Islet of Langerhans (tissue), 1 donor: ENCODE measurements around the gene TMEM208.

Experiments used
- FAIRE-seq: peaks from one replicate; lab custom pipeline; 2011; peaks lifted over from hg19 to GRCh38; lab: Jason Lieb, UNC

The TMEM208 gene

DNA sequence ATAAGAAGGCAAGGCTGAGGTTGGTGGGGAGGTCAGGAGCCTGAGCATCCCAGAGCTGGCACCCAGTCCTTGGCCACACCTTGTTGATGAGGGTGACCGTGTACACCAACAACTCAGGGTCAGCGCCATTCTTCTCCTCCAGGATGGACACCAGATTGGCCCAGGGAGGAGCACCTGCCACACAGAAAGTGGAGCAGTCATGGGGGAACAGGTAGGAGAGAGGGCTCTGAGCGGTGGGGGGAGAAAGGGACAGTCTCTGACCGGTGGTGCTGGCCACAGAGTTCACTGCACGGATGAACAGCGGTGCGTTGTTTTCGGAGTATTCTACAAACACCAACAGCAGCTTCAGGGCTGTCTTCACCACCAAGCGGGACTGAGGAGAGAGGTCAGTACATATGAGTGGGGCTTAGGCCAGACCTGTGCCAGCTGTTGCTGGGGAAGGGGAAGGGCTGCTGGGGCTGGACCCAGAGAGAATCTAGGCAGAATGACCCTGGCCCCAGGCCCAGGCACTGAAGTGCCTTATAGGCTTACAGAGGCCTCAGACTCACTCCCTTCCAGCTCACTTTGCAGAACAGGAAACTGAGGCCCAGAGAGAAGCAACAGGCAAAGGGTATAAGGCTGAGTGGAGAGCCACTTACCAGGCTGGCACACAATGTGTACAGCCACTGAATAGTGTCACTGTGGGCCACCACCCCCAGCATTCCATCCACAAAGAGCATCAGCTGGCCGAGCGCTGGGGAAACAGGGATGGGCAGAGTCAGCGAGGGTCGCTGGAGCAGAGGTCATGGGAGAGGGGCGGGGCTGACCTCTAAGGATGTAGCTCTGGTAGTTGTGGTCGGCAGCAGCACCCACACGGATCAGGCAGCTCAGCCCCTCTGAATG is 10.7 kb downstream of the TMEM208 start:
- FAIRE-seq, result no peak

DNA sequence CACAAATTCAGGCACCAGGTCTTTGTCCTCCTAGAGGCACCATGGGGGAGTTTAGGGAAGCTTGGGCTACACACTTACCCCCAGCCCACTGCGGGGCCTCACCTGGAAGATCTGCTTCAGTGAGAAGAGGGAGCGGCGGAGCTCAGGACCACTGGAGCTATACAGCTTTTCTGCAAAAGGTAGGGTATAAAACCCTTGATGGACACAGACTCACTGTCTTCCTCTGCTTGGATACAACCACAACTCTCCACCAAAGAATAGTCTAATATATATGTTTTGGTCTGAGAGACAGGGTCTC is 11.3 kb downstream of the TMEM208 start:
- FAIRE-seq, result no peak

DNA sequence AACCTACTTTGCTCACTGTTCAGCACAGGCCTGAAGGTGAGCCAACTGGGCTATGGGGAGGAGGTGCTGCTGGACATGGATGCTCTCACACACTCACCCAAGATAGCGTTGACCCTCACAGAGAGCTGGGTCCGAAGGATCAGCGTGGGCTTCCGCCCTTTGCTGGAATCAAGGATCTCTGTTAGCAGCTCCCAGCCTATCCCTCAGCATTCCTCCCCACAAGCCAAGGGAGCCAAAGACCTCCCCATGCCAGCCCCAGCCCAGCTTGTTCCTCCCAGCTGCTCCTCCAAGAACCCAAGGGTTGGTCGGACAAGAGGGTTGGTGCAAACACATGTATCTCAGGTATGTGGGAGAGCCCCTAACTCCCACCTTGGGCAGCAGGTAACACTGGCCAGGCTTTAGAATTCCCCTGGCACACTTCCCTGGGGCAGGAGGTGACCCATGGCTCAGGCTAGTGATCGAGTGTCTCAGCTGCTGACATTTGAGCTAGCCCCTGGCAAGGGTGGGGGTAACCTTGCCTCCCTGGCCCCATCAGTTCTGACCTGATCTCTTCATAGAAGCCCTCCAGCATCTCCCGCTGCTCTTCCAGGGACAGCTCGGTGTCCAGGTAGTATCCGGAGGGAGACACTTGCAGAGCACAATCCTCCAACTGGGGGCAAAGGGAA is 12.0 kb downstream of the TMEM208 start:
- FAIRE-seq, result no peak

DNA sequence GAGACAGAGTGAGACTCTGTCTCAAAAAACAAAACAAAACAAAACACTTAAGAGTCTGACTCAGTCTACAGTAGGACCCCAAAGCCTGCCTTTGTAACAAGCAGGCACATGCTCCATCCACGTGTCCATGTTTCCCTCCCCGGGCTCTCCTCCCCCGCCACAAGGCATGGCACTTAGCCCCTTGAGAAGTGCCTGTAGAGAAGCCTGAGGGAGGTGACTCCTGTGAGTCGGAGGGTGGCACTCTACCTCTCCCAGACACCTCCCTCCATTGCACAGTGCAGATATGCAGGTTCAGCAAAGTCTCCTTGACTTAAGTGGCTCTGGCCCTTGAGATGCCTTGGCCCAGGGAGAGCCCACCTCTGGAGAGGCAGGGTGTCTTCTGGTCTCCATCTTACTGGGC is 13.6 kb downstream of the TMEM208 start:
- no peak for FAIRE-seq

DNA sequence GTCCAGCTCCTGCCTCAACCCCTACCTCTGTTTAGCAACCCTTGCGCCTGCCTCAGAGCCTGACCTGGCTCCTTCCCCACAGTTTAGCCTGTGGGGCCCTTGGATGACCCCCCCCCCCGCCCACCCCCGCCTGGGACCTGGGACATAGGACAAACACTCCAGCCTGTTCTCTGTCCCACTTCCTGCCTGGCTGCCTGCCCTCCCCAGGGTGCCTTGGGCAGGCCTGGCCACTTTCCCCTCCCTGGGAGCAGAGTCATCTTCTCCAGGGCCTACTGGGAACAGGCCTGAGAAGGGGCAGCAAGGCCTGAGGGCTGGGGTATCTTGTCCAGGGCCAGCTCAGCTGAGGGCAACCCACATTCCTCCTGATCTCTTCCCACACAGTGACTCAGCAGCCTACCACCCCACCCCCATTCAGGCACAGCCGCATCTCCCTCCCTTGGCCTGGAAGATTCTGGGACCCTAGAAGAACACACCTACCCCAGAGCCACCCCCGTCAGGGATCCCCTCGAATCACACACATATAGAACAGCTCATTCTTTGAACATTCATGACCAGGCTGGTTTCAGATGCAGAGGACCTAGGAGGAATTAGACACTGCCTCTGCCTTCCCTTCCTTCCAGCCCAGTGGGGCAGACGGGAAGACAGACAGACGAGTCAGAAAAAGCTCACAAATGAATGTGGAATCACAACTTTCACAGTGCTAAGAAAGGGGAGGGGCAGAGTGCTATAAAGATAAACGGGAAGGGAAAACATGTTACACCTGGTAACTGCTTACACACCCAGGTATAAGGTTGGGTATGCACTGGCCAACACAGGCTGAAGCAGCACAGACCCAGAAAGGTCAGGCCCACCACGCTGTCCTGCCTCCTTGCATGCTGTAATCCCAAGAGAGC is 14.3 kb downstream of the TMEM208 start:
- no peak for FAIRE-seq

DNA sequence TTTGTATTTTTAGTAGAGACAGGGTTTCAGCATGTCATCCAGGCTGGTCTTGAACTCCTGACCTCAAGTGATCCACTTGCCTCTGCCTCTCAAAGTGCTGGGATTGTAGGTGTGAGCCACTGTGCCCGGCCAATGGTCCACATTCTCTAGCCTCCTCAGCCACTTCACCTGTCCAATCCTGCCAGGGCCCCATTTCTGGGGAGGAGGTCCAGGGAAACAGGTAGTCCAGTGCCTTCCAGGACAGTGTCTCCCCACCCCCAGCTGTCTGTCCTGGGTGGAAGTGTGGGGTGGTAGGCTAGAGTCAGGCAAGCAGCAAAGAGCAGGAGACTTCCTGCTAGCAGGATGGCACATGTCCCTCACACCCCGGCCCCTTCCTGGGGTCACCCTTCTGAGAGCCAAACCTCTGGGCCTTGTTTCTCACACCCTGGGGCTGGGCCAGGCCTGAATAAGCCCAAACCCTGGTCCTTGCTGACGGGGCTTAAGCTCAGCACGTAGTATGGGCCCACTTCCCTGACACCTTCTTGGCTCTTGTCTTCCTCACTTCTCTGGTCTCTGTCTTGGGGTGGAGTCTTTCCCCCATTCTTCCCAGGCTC is 15.3 kb downstream of the TMEM208 start:
- FAIRE-seq, result no peak

DNA sequence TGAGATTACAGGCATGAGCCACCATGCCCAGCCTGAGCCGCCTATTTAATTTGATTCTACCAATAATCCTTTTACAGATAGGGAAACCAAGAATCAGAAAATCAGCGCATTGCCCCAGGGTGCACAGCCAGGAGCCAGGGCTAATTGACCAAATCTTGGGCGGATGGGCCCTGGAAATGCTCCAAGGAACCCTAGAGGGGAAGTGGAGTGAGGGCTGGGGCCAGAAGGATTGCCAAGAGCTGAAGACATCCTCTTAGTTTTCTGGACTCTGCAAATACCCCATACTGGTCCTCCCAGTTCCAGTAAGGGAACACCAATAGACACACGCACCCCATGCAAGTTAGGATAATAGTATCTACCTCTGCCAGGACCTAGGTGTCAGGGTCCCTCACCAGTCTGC is 16.6 kb downstream of the TMEM208 start:
- FAIRE-seq, result no peak

DNA sequence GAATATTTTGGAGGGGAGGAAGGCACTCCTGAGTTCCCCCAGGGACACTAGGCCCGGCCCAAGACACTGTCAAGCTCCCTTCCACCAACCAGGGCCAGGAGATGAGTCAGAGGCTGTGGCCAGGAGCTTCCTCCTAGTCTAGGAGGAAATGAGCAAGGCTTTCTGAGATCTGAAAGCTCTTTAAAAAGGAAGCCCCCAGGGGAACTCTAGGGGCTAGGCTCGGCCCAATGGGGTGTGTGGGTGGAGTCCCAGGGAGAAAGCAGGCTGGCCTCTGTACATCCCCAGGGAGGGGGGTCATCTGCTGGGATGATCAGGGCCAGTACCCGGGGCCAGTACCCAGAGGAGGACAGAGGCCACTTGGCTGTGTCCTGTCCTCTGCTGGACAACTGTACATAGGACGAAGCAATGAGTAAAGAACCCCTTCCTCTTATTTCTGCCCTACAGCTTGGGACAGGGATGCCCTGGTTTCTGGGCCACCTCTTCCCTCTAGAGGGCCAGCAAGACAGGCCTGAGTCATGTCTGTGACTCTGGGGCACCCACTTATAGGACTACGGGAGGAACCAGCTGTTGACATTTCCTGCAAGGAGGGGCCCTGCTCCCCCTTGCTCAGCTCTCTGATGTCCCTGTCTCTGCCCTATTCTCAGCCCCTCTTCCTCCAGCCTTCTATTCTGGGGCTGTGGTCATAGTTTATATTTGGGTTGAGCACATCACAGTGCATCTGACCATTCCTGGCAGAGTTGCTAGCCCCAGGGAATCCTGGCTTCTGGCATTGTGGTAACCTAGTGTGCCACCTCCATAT is 17.7 kb downstream of the TMEM208 start:
- FAIRE-seq, result no peak

DNA sequence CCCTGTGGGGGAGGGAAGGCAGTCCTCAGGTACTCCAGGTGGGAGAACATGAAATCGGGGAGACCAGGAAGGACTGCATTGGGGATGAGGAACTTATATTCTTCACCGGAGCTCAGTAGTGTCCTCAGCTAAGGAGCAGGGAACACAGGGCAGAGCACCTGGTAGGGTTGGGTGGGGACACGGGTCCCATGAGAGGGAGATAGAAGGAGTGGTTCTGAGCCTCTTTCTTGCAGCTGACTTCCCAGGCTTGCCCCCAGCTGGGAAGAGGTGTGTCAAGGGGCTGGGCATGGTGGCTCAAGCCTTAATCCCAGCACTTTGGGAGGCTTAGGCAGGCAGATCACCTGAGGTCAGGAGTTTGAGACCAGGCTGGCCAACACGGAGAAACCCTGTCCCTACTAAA is 18.3 kb downstream of the TMEM208 start:
- FAIRE-seq, result no peak

DNA sequence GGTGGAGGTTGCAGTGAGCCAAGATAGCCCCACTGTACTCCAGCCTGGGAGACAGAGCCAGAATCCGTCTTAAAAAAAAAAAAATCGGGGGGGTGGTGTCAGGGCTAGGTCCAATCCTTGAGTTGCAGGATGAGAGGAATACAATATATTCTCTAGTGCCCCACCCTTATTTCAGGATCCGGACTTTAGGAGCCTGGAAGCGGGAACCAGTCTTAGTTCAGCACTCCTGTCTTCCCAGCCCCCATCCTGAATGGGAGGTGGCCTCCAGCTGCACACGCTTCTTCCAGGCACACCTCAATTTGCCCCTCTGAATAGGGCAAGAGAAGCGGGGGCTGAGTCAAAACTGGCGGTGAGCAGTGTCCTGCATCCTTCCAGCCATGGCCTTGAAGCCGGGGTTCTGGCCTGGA is 18.7 kb downstream of the TMEM208 start:
- no peak for FAIRE-seq

DNA sequence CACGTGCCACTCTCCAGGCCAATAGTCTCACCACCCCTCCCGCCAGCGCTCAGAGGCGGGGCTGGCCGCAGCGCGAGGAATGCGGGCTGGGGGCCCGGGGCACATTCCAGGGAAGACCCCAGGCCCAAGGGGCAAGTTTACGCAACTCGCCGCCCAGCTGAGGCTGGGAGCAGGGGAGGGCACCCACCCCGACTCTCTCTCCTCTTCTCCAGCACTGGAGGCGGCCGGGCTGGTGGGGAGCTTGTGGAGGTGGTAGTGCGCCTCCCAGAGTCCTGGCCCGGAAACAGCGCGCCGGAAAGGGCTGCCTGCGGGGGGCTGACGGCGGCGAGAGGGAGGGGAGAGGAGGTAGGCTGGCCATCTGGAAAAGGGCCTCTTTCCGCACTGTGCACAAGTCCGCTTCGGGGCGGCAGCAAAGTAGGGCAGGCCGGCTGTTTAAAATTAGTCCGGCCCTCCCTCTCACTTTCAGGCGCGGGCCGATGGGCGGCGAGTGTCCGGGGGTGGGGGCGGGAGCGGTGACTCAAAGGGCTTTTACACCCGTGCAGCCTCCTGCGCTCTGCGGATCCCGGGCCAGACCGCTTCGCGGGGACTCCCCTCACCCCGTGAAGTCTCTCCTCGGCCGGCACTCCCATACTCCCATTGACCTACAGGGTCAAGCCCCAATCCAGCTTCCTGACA is 19.3 kb downstream of the TMEM208 start:
- FAIRE-seq, result no peak

DNA sequence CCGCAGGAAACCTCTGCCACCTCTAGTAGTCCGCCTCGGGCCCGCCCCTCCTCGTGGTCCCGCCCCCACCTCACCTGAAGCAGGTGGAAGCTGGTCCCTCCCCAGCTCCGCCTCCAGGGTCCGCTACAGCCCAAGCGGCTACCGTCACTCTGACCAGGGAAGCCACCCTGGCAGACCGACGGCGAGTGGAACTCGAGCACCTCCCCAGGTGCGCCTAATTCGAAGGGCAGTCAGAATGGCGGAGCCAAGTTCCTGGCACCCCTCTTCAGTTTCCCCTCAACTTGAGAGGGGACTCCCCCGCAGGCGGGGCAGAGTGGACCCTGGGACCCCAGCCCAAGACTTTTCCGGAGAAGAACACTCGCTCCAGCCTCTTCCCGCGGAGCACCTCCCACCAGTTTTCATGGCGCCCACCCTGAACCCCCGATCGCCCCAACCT is 19.8 kb downstream of the TMEM208 start:
- FAIRE-seq, result no peak

DNA sequence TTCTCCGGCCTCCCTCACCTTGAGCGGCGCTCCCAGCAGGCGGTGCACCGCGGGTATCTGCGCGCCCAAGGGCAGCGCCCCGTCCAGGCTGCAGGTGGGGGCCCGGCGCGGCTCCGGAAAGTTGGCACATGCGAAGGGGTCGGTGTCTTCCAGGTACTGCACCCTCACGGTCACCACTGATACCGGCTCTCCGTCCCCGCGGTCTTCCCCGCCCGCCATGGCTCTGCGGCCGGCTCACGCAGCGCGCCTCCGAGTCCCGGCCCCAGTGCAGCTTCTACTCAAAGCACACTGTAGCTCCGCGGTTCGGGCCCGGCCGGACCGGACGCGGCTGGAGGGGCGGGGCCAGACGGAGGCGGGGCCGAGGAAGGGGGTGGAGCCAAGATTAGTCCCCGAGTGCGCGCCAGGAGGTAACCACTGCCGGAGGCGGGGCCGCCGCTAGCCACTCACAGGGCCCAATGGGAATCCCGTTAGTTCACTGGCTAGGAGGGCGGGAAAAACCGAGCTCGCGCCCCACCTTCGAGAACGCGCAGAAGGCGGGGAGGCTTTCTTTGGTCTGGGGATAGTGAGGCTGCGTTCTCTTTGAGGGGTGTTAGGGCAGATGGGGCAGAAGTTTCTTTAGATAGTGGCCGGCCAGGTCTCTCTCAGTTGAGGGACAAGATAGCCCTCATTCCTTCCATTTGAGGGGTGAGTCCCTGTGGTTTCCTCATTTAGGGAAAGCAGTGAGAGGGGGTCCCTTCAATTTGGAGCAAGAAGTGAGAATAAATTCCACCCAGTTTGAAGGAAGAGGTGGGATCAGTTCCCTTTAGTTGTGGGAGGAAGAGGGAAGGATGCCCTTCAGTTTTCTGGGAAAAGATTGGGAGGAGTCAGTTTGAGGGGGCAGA is 20.5 kb downstream of the TMEM208 start, which contains the start of gene FHOD1:
FHOD1 (minus strand) TSS at position 290 of the 881 bp plus-strand sequence; CDS start at position 219, 71 bp downstream.
- no peak for FAIRE-seq

DNA sequence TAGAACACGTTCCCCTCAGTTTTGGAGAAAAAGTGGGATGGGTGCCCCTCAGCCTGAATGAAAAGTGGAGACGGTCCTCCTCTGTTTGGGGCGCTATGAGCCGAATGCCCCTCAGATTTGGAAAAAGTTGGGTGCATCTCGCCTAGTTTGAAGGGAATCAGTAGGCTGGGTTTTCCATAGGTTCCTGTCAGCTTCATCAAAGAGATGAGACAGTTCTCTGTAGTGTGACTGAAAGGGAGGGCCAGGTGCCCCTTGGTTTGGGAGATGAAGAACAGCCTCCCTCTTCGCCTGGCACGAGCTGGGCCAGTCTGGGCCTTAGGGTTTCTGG is 21.1 kb downstream of the TMEM208 start:
- no peak for FAIRE-seq

DNA sequence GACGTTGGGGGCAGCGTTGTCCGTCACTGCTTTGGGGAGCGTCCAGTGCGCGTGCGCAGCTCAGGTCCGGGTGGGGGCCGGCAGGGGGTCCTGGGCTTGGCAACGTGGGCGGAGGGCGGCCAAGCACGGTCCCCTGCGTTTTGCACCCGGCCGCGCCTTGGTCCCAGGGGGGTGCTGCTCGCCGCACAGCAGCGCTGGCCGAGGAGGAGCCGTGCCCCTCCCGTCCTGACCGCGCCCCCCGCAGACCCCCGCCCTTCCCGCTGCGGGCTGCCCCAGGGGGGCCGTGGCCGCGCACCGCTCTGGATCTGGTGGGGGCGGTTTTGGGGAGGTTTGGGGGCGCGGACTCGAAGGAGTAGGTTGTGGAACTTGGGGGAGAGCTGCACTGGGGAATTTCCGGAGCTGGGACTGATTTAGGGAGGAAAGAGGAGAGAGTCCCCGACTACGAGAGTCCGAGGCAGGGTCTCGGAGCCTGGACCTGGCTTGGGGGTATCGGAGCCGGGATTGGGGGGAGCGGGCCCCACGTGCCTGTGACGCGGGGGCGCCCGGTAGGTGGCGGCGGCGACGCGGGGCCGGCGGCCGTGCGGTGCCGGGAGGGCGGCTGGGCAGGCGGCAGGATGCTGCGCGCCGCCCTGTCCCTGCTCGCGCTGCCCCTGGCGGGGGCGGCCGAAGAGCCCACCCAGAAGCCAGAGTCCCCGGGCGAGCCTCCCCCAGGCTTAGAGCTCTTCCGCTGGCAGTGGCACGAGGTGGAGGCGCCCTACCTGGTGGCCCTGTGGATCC is 21.7 kb downstream of the TMEM208 start, which contains the start of gene SLC9A5:
SLC9A5 (plus strand) TSS at position 579 of the 777 bp plus-strand sequence; CDS start at position 615, 36 bp downstream.
- FAIRE-seq, result no peak

DNA sequence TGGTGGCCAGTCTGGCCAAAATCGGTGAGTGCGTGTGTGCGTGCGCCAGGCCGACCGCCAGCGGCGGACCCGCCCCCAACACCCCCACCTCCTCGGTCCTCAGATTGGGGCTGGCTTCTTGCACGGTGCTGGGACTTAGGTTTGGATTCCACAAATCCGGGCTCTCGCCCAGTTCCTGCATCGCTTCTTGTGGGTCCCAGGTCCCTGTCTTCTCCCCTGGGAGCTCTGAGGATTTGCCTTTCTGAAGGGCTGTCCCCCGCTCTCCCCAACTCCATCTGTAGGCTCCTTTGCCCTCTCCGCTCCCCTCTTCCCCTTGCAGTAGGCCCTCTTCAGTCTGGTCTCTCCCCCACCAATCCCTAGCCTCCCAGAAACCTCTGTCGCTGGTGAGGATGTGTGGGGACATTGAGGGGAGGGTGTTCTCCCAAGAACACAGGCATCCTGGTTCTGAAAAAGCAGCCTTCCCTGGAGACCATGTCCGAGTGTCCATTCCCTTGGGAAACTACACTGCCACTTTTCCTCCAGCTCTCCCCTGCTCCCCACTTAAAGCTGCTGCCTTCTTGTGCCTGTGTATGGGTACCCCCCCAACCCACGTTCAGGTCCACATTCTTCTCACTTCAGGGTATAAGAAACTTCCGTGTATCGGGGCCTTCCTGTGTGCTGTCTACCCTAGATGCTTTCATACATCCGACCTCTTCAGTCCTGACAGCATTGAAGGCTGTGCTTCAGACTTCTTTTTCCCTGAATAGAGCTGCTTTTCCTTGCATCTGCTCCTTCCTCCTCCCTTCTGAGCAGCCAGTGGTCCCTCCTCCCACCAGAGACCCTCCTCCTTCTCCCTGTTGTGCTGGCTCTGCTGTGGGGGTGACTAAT is 22.5 kb downstream of the TMEM208 start:
- FAIRE-seq, result no peak

DNA sequence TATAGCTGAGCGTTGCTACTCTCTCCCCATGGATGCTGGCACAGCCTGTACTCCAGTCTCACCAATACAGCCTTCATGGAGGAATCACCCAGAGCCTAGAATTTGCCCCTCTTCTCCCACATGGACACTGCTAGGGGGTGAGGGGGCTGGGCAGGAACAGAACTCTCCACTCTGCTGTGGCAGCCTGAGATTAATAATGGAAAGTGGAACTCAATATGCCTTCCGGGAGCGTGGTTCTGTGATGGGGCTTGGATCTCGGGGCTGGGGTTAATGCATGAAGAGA is 23.1 kb downstream of the TMEM208 start:
- no peak for FAIRE-seq
